ENCODE data around the gene RPUSD1. TPM values are rescaled to one million over a fixed set of nuclear protein-coding genes. Genes with fewer than 3 reads are reported as not detected.

The RPUSD1 gene
- total RNA-seq, 5 donors from 2014 or later (not counting 1 experiment from before 2014, with no cell fraction given), result 16.0 to 35.3 (median 34.5) TPM

- DNase-seq, result no peak
- no peaks in the 10 kb centered on the region for H3K36me3 Mint-ChIP-seq
- no peak overlapping the region for H3K27ac ChIP-seq (ENCODE audit: low read length)
- H3K9me3 ChIP-seq, result no peaks in the 10 kb centered on the region
- H3K36me3 ChIP-seq (ENCODE audit: control insufficient read depth in 2 of 2, extremely low read depth in 1 of 2, insufficient read depth in 1 of 2, low read length in 1 of 2), result no peaks in the 10 kb centered on the region
- 85% methylated on average over 14 of the region's 17 CpGs for WGBS (ENCODE audit: insufficient coverage)
- H3K4me3 ChIP-seq (ENCODE audit: control insufficient read depth in 1 of 2, extremely low read depth in 1 of 2, low read length in 1 of 2), result no peak overlapping the region
- peaks cover 2% of the 10 kb centered on the region in 2 donors for H3K27me3 Mint-ChIP-seq
- CTCF ChIA-PET, result no interaction called here
- no peak overlapping the region for H3K4me3 Mint-ChIP-seq
- no peak overlapping the region for H3K27ac Mint-ChIP-seq
- H3K4me1 ChIP-seq (ENCODE audit: control insufficient read depth in 1 of 2, extremely low read depth in 1 of 2, insufficient read depth in 2 of 2, low read length in 2 of 2), result no peaks in the 10 kb centered on the region
- H3K4me1 Mint-ChIP-seq, result peaks cover 0 to 3% (median 0%) of the 10 kb centered on the region in 3 donors
- peaks cover 0 to 35% of the 10 kb centered on the region in 2 experiments for H3K27me3 ChIP-seq (replicated peaks in 1 of 2; ENCODE audit: control insufficient read depth in 2 of 2, extremely low read depth in 1 of 2, insufficient read depth in 2 of 2, low read length in 1 of 2)
- no peak for ATAC-seq (replicated peaks in 1 of 4)
- POLR2A ChIA-PET, result no interaction called here
- H3K9me3 Mint-ChIP-seq, result no peaks in the 10 kb centered on the region
Observed at GRCh38 chr16:762595-763268, 25.4 kb downstream of the RPUSD1 start.

- Mint-ChIP-seq H3K4me1 (peaks cover 0 to 6% (median 0%) of the 10 kb centered on the region in 3 donors), H3K4me3 (no peak overlapping the region), H3K27ac (no peak overlapping the region), H3K36me3 (no peaks in the 10 kb centered on the region), H3K27me3 (peaks cover 4 to 5% of the 10 kb centered on the region in 2 donors), H3K9me3 (no peaks in the 10 kb centered on the region)
- Histone ChIP-seq H3K36me3 (ENCODE audit: control insufficient read depth in 2 of 2, extremely low read depth in 1 of 2, insufficient read depth in 1 of 2, low read length in 1 of 2) (no peaks in the 10 kb centered on the region), H3K4me1 (ENCODE audit: control insufficient read depth in 1 of 2, extremely low read depth in 1 of 2, insufficient read depth in 2 of 2, low read length in 2 of 2) (no peaks in the 10 kb centered on the region), H3K4me3 (ENCODE audit: control insufficient read depth in 1 of 2, extremely low read depth in 1 of 2, low read length in 1 of 2) (no peak overlapping the region), H3K27me3 (replicated peaks in 1 of 2; ENCODE audit: control insufficient read depth in 2 of 2, extremely low read depth in 1 of 2, insufficient read depth in 2 of 2, low read length in 1 of 2) (peaks cover 0 to 37% of the 10 kb centered on the region in 2 experiments), H3K27ac (ENCODE audit: low read length) (no peak overlapping the region), H3K9me3 (no peaks in the 10 kb centered on the region)
- no peak for DNase-seq
- no peak for ATAC-seq (replicated peaks in 1 of 4)
- ChIA-PET CTCF (no interaction called here), POLR2A (no interaction called here)
- WGBS (ENCODE audit: insufficient coverage), result 81% methylated on average over 14 of the region's 22 CpGs
Observed at GRCh38 chr16:761625-762513, 26.3 kb downstream of the RPUSD1 start.

- DNase-seq (no peak), ATAC-seq (replicated peaks in 1 of 4) (no peak)
- Mint-ChIP-seq H3K9me3 (peaks cover 0 to 3% (median 0%) of the 10 kb centered on the region in 3 donors), H3K27me3 (peaks cover 8 to 10% of the 10 kb centered on the region in 2 donors), H3K4me1 (peaks cover 0 to 6% (median 0%) of the 10 kb centered on the region in 3 donors), H3K27ac (no peak within 1 kb of the TSS), H3K36me3 (no peaks in the 10 kb centered on the region), H3K4me3 (no peak within 1 kb of the TSS)
- Histone ChIP-seq H3K4me1 (ENCODE audit: control insufficient read depth in 1 of 2, extremely low read depth in 1 of 2, insufficient read depth in 2 of 2, low read length in 2 of 2) (no peaks in the 10 kb centered on the region), H3K27ac (ENCODE audit: low read length) (no peak within 1 kb of the TSS), H3K36me3 (ENCODE audit: control insufficient read depth in 2 of 2, extremely low read depth in 1 of 2, insufficient read depth in 1 of 2, low read length in 1 of 2) (no peaks in the 10 kb centered on the region), H3K9me3 (no peaks in the 10 kb centered on the region), H3K4me3 (ENCODE audit: control insufficient read depth in 1 of 2, extremely low read depth in 1 of 2, low read length in 1 of 2) (no peak within 1 kb of the TSS), H3K27me3 (replicated peaks in 1 of 2; ENCODE audit: control insufficient read depth in 2 of 2, extremely low read depth in 1 of 2, insufficient read depth in 2 of 2, low read length in 1 of 2) (peaks cover 0 to 35% of the 10 kb centered on the region in 2 experiments)
- ChIA-PET CTCF (no interaction called here), POLR2A (no interaction called here)
- 83% methylated on average over 36 of the region's 37 CpGs for WGBS (ENCODE audit: insufficient coverage)
Observed at GRCh38 chr16:760545-761343, 27.4 kb downstream of the RPUSD1 start, which contains the start of gene MSLN. Gene MSLN (plus strand): TSS chr16:760734. CDS start chr16:762681, 1,947 bp downstream.

GRCh38 chr16:760065-760464 is 28.1 kb downstream of the RPUSD1 start:
- DNase-seq, result no peak
- peaks cover 0 to 3% (median 0%) of the 10 kb centered on the region in 3 donors for H3K9me3 Mint-ChIP-seq
- H3K36me3 Mint-ChIP-seq, result no peaks in the 10 kb centered on the region
- POLR2A ChIA-PET, result no interaction called here
- CTCF ChIA-PET, result no interaction called here
- peaks cover 8 to 10% of the 10 kb centered on the region in 2 donors for H3K27me3 Mint-ChIP-seq
- H3K27ac Mint-ChIP-seq, result no peak overlapping the region
- H3K9me3 ChIP-seq, result no peaks in the 10 kb centered on the region
- no peaks in the 10 kb centered on the region for H3K4me1 ChIP-seq (ENCODE audit: control insufficient read depth in 1 of 2, extremely low read depth in 1 of 2, insufficient read depth in 2 of 2, low read length in 2 of 2)
- peaks cover 0 to 6% (median 0%) of the 10 kb centered on the region in 3 donors for H3K4me1 Mint-ChIP-seq
- no peak overlapping the region for H3K27ac ChIP-seq (ENCODE audit: low read length)
- no peaks in the 10 kb centered on the region for H3K36me3 ChIP-seq (ENCODE audit: control insufficient read depth in 2 of 2, extremely low read depth in 1 of 2, insufficient read depth in 1 of 2, low read length in 1 of 2)
- H3K4me3 ChIP-seq (ENCODE audit: control insufficient read depth in 1 of 2, extremely low read depth in 1 of 2, low read length in 1 of 2), result no peak overlapping the region
- WGBS (ENCODE audit: insufficient coverage), result 90% methylated on average over 11 of the region's 15 CpGs
- no peak for ATAC-seq (replicated peaks in 1 of 4)
- H3K27me3 ChIP-seq (replicated peaks in 1 of 2; ENCODE audit: control insufficient read depth in 2 of 2, extremely low read depth in 1 of 2, insufficient read depth in 2 of 2, low read length in 1 of 2), result peaks cover 0 to 37% of the 10 kb centered on the region in 2 experiments
- H3K4me3 Mint-ChIP-seq, result no peak overlapping the region

- POLR2A ChIA-PET, result no interaction called here
- H3K9me3 Mint-ChIP-seq, result peaks cover 0 to 3% (median 0%) of the 10 kb centered on the region in 3 donors
- H3K36me3 ChIP-seq (ENCODE audit: control insufficient read depth in 2 of 2, extremely low read depth in 1 of 2, insufficient read depth in 1 of 2, low read length in 1 of 2), result no peaks in the 10 kb centered on the region
- H3K27ac Mint-ChIP-seq, result no peak overlapping the region
- no peaks in the 10 kb centered on the region for H3K36me3 Mint-ChIP-seq
- no peak overlapping the region for H3K4me3 Mint-ChIP-seq
- no peak overlapping the region for H3K27ac ChIP-seq (ENCODE audit: low read length)
- peaks cover 0 to 35% of the 10 kb centered on the region in 2 experiments for H3K27me3 ChIP-seq (replicated peaks in 1 of 2; ENCODE audit: control insufficient read depth in 2 of 2, extremely low read depth in 1 of 2, insufficient read depth in 2 of 2, low read length in 1 of 2)
- DNase-seq, result no peak
- CTCF ChIA-PET, result no interaction called here
- H3K4me3 ChIP-seq (ENCODE audit: control insufficient read depth in 1 of 2, extremely low read depth in 1 of 2, low read length in 1 of 2), result no peak overlapping the region
- 92% methylated on average over 28 of the region's 34 CpGs for WGBS (ENCODE audit: insufficient coverage)
- no peaks in the 10 kb centered on the region for H3K9me3 ChIP-seq
- H3K4me1 Mint-ChIP-seq, result peaks cover 2 to 6% (median 3%) of the 10 kb centered on the region in 3 donors
- peaks cover 0 to 4% of the 10 kb centered on the region in 2 experiments for H3K4me1 ChIP-seq (ENCODE audit: control insufficient read depth in 1 of 2, extremely low read depth in 1 of 2, insufficient read depth in 2 of 2, low read length in 2 of 2)
- ATAC-seq (replicated peaks in 1 of 4), result no peak
- peaks cover 8 to 10% of the 10 kb centered on the region in 2 donors for H3K27me3 Mint-ChIP-seq
Observed at GRCh38 chr16:759110-759910, 28.9 kb downstream of the RPUSD1 start.

Data from T-cell (primary cell).